Stimulated activated naive CD8-positive, alpha-beta T cell treated with anti-CD3 and anti-CD28 coated beads, Interleukin-15, Interleukin-2, amounts not matched to agents 100 ng/mL and 50 ng/mL, for 24 hours (primary cell): ENCODE data around the gene TEX35.
"Not testable (repeated sequence)": the region's sequence is repeated elsewhere in the genome, so short reads cannot be mapped to it uniquely, and the experiment has no call there.

Experiments used
- H3K27ac Mint-ChIP-seq: one replicate; pipeline ENCODE4 v1.8.0; 2021; ENCODE audit warnings: mild to moderate bottlenecking, mixed read lengths
- H3K27me3 Mint-ChIP-seq: one replicate; pipeline ENCODE4 v1.8.0; 2021; ENCODE audit warnings: mixed read lengths
- H3K36me3 Mint-ChIP-seq: one replicate; pipeline ENCODE4 v1.8.0; 2021; ENCODE audit warnings: low read depth, mixed read lengths
- H3K4me1 Mint-ChIP-seq: one replicate; pipeline ENCODE4 v1.8.0; 2021; ENCODE audit warnings: low read depth, mixed read lengths
- H3K4me3 Mint-ChIP-seq: one replicate; pipeline ENCODE4 v1.8.0; 2021; ENCODE audit warnings: mild to moderate bottlenecking, mixed read lengths
- H3K9me3 Mint-ChIP-seq: one replicate; pipeline ENCODE4 v1.8.0; 2021; ENCODE audit warnings: mixed read lengths

Gene TEX35

GRCh38 chr1:178538192-178538916, 25.4 kb downstream of the TEX35 start:
- Mint-ChIP-seq H3K27ac (no peak overlapping the region), H3K9me3 (no peaks in the 10 kb centered on the region), H3K4me1 (peaks cover 11% of the 10 kb centered on the region), H3K27me3 (no peaks in the 10 kb centered on the region), H3K36me3 (no peaks in the 10 kb centered on the region), H3K4me3 (no peak overlapping the region)

DNA sequence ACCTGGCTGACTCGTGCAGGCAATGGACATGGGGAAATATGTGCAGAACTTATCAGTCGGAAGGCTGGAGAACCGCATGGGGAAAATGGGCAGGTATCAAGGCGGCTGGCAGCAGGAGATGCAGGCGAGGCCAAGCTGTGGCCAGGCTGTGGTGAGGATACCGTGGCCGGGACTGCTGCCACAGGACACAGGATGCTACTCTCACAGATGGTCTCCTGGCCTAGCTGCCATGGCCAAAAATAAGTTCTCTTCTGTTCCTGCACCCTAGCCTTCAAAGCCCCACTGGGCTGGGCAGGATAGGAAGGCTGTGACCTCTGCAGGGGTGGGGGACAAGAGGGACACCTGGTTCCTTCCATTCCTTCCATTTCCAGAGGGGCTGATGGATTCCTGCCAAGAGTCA, 26.4 kb downstream of the TEX35 start:
- H3K4me3 Mint-ChIP-seq = no peak overlapping the region
- no peaks in the 10 kb centered on the region for H3K36me3 Mint-ChIP-seq
- no peaks in the 10 kb centered on the region for H3K27me3 Mint-ChIP-seq
- H3K4me1 Mint-ChIP-seq = peaks cover 12% of the 10 kb centered on the region
- no peaks in the 10 kb centered on the region for H3K9me3 Mint-ChIP-seq
- no peak overlapping the region for H3K27ac Mint-ChIP-seq

GRCh38 chr1:178540204-178540603, 27.3 kb downstream of the TEX35 start:
- Mint-ChIP-seq H3K4me1 (peaks cover 20% of the 10 kb centered on the region), H3K27me3 (no peaks in the 10 kb centered on the region), H3K27ac (no peak overlapping the region), H3K36me3 (no peaks in the 10 kb centered on the region), H3K4me3 (no peak overlapping the region), H3K9me3 (no peaks in the 10 kb centered on the region)

- Mint-ChIP-seq H3K27ac (no peak overlapping the region), H3K4me1 (peaks cover 20% of the 10 kb centered on the region), H3K4me3 (no peak overlapping the region), H3K36me3 (peaks cover 2% of the 10 kb centered on the region), H3K27me3 (no peaks in the 10 kb centered on the region), H3K9me3 (no peaks in the 10 kb centered on the region)
Measured at GRCh38 chr1:178540646-178541045, 27.7 kb downstream of the TEX35 start.

- Mint-ChIP-seq H3K27ac (peak overlapping the region; percentile 84), H3K4me1 (peaks cover 24% of the 10 kb centered on the region), H3K27me3 (no peaks in the 10 kb centered on the region)
Measured at GRCh38 chr1:178541379-178541778, 28.5 kb downstream of the TEX35 start.

GRCh38 chr1:178541829-178542553, 29.1 kb downstream of the TEX35 start:
- Mint-ChIP-seq H3K36me3 (peaks cover 8% of the 10 kb centered on the region), H3K27me3 (no peaks in the 10 kb centered on the region), H3K4me3 (peak overlapping the region; percentile 88), H3K9me3 (no peaks in the 10 kb centered on the region), H3K4me1 (peaks cover 24% of the 10 kb centered on the region), H3K27ac (peak overlapping the region; percentile 84)

More at GRCh38 chr1:178541379-178541778, 28.5 kb downstream of the TEX35 start:
- H3K9me3 Mint-ChIP-seq = no peaks in the 10 kb centered on the region
- H3K36me3 Mint-ChIP-seq = peaks cover 8% of the 10 kb centered on the region
- peak overlapping the region; percentile 88 for H3K4me3 Mint-ChIP-seq

DNA sequence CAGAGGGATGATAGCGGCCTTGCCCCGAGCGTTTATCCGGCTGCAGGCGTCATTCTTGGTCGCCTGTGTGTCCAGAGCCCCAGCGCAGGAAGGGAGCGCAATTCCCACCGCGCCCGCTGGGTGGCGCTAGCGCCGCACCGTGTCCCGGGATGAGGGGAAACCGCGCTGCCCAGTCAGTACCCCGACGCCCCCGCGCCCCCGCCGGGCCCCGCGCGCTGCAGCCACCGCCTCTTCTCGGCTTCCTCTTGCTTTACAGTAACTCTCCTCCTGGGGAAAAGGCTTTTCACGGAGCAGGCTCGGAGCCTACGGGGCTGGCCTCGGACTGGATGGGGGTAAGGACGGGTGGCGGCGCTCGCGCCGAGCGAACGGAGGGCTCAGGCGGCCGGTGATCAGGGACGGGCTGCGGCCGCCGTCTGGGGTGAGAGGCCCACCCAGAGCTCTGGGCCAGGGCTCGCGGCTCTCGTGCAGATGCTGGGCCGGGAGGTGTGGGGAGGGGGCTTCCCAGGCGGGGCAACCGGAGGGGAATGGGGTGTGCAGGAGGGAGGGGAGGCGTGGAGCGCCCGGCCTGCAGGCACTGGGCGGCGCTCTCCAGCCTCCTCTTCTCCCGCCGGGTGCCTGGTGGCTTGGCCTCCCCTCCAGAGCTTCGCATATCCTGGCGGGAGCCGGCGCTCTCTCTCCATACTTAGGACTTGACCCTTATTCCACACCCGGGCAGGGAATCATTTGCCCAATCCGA, 29.8 kb downstream of the TEX35 start:
- Mint-ChIP-seq H3K27ac (peak overlapping the region; percentile 84), H3K9me3 (no peaks in the 10 kb centered on the region), H3K36me3 (peaks cover 8% of the 10 kb centered on the region), H3K4me1 (peaks cover 24% of the 10 kb centered on the region), H3K4me3 (peak overlapping the region; percentile 88), H3K27me3 (no peaks in the 10 kb centered on the region)

DNA sequence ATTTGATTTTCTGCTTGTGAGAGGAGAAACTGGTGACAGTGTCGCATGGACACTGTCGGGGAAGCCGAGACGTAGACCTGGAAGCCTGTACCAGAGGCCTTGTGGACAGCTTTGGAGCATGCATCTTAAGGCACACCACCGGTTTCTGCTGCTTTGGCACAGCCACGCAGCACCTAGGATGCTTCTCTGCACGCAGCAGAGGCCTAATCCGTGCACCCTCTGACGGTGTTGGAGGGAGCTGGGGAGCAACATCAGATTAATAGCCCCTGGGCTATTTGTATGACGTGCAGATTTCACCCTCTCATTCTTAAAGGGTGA, 30.3 kb downstream of the TEX35 start:
- H3K4me1 Mint-ChIP-seq = peaks cover 24% of the 10 kb centered on the region
- no peaks in the 10 kb centered on the region for H3K9me3 Mint-ChIP-seq
- peaks cover 8% of the 10 kb centered on the region for H3K36me3 Mint-ChIP-seq
- H3K4me3 Mint-ChIP-seq = peak overlapping the region; percentile 88
- peak overlapping the region; percentile 23 for H3K27ac Mint-ChIP-seq
- no peaks in the 10 kb centered on the region for H3K27me3 Mint-ChIP-seq

GRCh38 chr1:178544531-178544930, 31.6 kb downstream of the TEX35 start:
- H3K27ac Mint-ChIP-seq = no peak overlapping the region
- H3K36me3 Mint-ChIP-seq = peaks cover 15% of the 10 kb centered on the region
- no peak overlapping the region for H3K4me3 Mint-ChIP-seq

DNA sequence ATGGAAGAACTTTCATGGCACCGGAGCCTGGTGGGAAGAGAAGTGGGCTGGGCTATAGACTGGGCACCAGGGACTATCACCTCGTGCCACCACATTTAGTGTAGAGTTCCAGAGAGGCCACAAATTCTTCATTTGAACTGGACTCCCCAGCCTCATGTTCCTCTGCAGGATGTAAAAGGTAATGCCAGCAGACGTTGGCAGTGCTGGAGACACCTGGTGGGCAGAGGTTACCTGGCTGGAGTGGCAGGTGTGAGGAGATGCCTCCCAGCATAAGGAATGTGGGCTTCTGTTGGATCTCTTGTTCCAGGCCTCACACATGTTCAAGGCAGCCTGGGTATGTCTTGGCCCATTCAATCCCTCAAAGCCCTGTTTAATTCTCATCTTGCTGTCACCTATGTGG, 35.2 kb downstream of the TEX35 start:
- H3K4me3 Mint-ChIP-seq = no peak overlapping the region

More at GRCh38 chr1:178544531-178544930, 31.6 kb downstream of the TEX35 start:
- no peaks in the 10 kb centered on the region for H3K27me3 Mint-ChIP-seq
- H3K4me1 Mint-ChIP-seq = peaks cover 24% of the 10 kb centered on the region
- no peaks in the 10 kb centered on the region for H3K9me3 Mint-ChIP-seq

DNA sequence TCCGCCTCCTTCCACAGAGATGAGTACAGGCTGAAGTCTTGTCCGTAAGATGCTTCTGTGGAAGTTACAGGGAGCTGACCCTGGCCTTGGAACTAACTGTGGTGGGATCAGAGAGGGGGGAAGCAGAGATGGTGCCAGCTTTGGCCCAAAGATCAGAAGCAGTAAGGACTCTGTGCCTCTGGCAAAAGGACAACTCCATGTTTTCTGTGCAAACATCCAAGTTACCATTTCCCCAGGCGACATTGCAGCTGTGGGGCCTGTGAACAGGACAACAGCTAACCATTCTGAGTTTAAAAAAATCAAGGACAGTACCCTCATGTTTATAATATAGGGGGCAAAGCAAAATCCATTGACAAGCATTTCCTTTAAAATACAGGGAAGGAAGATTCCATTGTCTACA, 38.4 kb downstream of the TEX35 start:
- Mint-ChIP-seq H3K4me3 (no peak overlapping the region), H3K4me1 (no peaks in the 10 kb centered on the region), H3K36me3 (peaks cover 19% of the 10 kb centered on the region), H3K27ac (no peak overlapping the region), H3K27me3 (no peaks in the 10 kb centered on the region), H3K9me3 (peaks cover 4% of the 10 kb centered on the region)

More for the DNA sequence above, 35.2 kb downstream of the TEX35 start:
- H3K9me3 Mint-ChIP-seq = no peaks in the 10 kb centered on the region
- no peaks in the 10 kb centered on the region for H3K27me3 Mint-ChIP-seq
- peaks cover 15% of the 10 kb centered on the region for H3K4me1 Mint-ChIP-seq
- peaks cover 23% of the 10 kb centered on the region for H3K36me3 Mint-ChIP-seq
- H3K27ac Mint-ChIP-seq = no peak overlapping the region

DNA sequence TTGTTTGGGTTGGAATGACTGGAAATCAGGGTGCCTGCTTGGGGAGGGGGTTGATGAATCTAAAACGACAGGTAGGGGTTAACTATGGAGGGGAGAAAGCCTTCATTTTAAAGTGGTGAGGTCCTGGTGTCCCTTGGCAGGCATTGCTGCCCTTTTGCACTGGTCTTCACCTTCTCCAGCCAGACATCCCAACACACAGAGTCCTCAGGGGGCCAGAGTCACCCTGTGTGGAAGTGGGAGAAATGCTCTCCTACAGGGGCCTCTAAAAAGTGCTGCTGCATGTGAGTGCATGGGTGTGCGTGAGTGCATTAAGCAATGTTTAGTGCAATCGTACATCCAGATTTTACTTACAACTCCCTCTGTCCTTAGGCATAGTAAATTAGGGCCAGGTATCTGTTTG, 39.0 kb downstream of the TEX35 start:
- Mint-ChIP-seq H3K27ac (no peak overlapping the region), H3K4me1 (no peaks in the 10 kb centered on the region), H3K36me3 (peaks cover 19% of the 10 kb centered on the region), H3K9me3 (peaks cover 4% of the 10 kb centered on the region), H3K4me3 (no peak overlapping the region), H3K27me3 (no peaks in the 10 kb centered on the region)

GRCh38 chr1:178552856-178553255, 39.9 kb downstream of the TEX35 start:
- peaks cover 19% of the 10 kb centered on the region for H3K36me3 Mint-ChIP-seq
- H3K9me3 Mint-ChIP-seq = peaks cover 4% of the 10 kb centered on the region
- H3K4me3 Mint-ChIP-seq = no peak overlapping the region
- no peaks in the 10 kb centered on the region for H3K4me1 Mint-ChIP-seq
- H3K27me3 Mint-ChIP-seq = no peaks in the 10 kb centered on the region
- H3K27ac Mint-ChIP-seq = no peak overlapping the region

DNA sequence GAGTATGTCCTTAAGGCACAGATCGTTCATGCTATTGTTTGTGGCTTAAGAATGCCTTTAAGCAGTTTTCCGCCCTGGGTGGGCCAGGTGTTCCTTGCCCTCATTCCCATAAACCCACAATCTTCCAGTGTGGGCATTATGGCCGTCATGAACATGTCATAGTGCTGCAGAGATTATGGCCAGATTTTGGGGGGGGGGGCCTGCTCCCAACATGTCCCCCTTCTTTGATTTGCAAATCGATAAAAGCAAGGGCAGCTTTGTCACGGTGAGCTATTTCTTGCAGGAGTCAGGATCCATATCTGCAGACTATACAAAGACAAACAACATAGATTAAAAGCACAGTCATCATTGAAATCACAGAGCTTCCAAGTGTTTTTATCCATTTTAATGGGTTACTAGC, 41.4 kb downstream of the TEX35 start:
- H3K27me3 Mint-ChIP-seq, H3K9me3 Mint-ChIP-seq, H3K4me1 Mint-ChIP-seq, H3K4me3 Mint-ChIP-seq, H3K27ac Mint-ChIP-seq: not testable (repeated sequence)
- peaks cover 12% of the 10 kb centered on the region for H3K36me3 Mint-ChIP-seq

DNA sequence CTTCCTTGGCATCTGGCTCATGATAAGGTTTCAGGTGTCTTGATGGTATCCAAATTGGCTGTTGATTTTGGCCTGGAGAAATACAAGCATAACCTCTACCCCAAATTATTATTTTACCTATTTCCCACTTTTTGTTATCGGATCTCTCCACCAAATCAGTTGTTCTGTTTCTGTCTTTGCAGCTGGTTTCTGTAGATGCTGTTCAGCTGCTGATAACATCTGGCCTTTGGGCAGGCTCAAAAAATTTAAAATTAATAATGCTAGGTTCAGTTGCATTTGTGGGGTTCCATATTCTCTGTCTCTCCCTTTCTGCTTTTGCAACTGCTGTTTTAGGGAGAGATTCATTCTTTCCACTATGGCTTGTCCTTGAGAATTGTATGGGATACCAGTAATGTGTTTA, 42.7 kb downstream of the TEX35 start:
- not testable (repeated sequence) for H3K27me3 Mint-ChIP-seq, H3K36me3 Mint-ChIP-seq

More for the DNA sequence above, 42.7 kb downstream of the TEX35 start:
- H3K27ac Mint-ChIP-seq, H3K4me3 Mint-ChIP-seq, H3K4me1 Mint-ChIP-seq, H3K9me3 Mint-ChIP-seq: not testable (repeated sequence)
